ENCODE data around the gene UCK1. TPM values are rescaled to one million over a fixed set of nuclear protein-coding genes. Genes with fewer than 3 reads are reported as not detected.

The UCK1 gene
- total and polyA plus RNA-seq, 2 of the 4 experiments (the other 2 are of a cell fraction), result 17.9 to 21.4 TPM

DNA sequence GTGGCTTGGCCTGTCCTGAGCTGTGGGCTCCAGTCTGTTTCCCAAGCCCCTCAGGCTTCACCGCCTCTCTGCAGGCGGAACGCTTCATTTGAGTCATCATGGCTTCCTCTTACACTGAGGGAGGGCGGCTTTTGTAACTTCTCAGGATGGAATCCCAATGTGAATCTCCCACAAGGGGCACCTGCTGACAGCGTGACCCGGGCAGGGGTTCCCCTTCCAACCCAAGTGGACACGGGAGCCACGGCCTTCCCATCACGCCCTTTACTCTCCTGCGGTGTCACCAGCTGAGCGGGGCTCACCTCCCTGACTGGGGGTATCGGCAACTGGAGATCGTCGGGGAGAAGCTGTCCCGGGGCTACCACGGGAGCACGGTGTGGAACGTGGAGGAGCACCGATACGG, 12.5 kb downstream of the UCK1 start:
- Histone ChIP-seq H2AK5ac (ENCODE audit: low read depth, low read length) (no peak overlapping the region), H2BK20ac (ENCODE audit: low read depth, low read length) (no peak overlapping the region), H3K27ac (ENCODE audit: insufficient read depth, low read length) (no peak overlapping the region), H3K27me3 (ENCODE audit: control insufficient read depth, insufficient read depth, low read length) (no peaks in the 10 kb centered on the region), H3K9me3 (ENCODE audit: control insufficient read depth, insufficient read depth, low read length) (no peaks in the 10 kb centered on the region), H4K20me1 (ENCODE audit: insufficient read depth, low read length) (no peaks in the 10 kb centered on the region), H3K9ac (ENCODE audit: low read depth, low read length) (no peak overlapping the region), H3K18ac (ENCODE audit: low read depth, low read length) (no peak overlapping the region), H3K9me1 (ENCODE audit: insufficient read depth, low read length) (no peaks in the 10 kb centered on the region), H4K5ac (ENCODE audit: low read depth, low read length) (no peak overlapping the region), H2BK15ac (ENCODE audit: low read depth, low read length) (no peak overlapping the region), H3K23ac (ENCODE audit: low read depth, low read length) (no peak overlapping the region), H2BK5ac (ENCODE audit: low read depth, low read length, poor library complexity, severe bottlenecking) (no peak overlapping the region), H3K36me3 (ENCODE audit: control insufficient read depth, insufficient read depth, low read length) (peaks cover 81% of the 10 kb centered on the region), H3K4me2 (ENCODE audit: low read depth, low read length) (no peak overlapping the region), H3K4me1 (ENCODE audit: control insufficient read depth, insufficient read depth, low read length) (no peaks in the 10 kb centered on the region), H3K14ac (replicated peaks; ENCODE audit: low read depth, low read length) (no peak overlapping the region), H2AFZ (replicated peaks; ENCODE audit: low read length, poor library complexity) (no peak overlapping the region), H2BK120ac (ENCODE audit: low read depth, low read length) (no peak overlapping the region), H3K56ac (ENCODE audit: extremely low read depth, insufficient read depth, low read length) (no peak overlapping the region), H3K79me1 (ENCODE audit: low read depth in 1 of 2, low read length in 2 of 2) (no peaks in the 10 kb centered on the region), H3K4ac (ENCODE audit: low read depth, low read length) (no peak overlapping the region), H4K91ac (ENCODE audit: insufficient read depth, low read depth, low read length) (no peak overlapping the region), H4K8ac (ENCODE audit: low read depth in 2 of 2, low read length in 2 of 2) (no peak overlapping the region), H2AK9ac (replicated peaks; ENCODE audit: low read depth, low read length, poor library complexity) (no peak overlapping the region), H3K4me3 (ENCODE audit: insufficient read depth, low read depth, low read length) (no peak overlapping the region)
- in situ Hi-C loops (cut with MboI; ENCODE audit: low sequenced_read_pairs) (no loop called here), dilution Hi-C loops (cut with HindIII; ENCODE audit: low sequenced_read_pairs, unreplicated experiment) (no loop called here), intact Hi-C loops (cut with micrococcal nuclease) (no loop called here)
- TF ChIP-seq, protein P1, sequence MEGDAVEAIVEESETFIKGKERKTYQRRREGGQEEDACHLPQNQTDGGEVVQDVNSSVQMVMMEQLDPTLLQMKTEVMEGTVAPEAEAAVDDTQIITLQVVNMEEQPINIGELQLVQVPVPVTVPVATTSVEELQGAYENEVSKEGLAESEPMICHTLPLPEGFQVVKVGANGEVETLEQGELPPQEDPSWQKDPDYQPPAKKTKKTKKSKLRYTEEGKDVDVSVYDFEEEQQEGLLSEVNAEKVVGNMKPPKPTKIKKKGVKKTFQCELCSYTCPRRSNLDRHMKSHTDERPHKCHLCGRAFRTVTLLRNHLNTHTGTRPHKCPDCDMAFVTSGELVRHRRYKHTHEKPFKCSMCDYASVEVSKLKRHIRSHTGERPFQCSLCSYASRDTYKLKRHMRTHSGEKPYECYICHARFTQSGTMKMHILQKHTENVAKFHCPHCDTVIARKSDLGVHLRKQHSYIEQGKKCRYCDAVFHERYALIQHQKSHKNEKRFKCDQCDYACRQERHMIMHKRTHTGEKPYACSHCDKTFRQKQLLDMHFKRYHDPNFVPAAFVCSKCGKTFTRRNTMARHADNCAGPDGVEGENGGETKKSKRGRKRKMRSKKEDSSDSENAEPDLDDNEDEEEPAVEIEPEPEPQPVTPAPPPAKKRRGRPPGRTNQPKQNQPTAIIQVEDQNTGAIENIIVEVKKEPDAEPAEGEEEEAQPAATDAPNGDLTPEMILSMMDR (conservative IDR thresholded peaks at IDR 0.05; ENCODE audit: low read depth, low read length), result no peak
- TF ChIP-seq RFX5 (IDR thresholded peaks at IDR 0.05; ENCODE audit: low read depth, low read length), result no peak
- TF ChIP-seq CHD1 (IDR thresholded peaks at IDR 0.05; ENCODE audit: low read depth, low read length), result no peak
- no peak for TF ChIP-seq FOS (IDR thresholded peaks at IDR 0.05; ENCODE audit: low read depth, low read length)
- TF ChIP-seq POLR2A (IDR thresholded peaks at IDR 0.05; ENCODE audit: low read depth, low read length), result no peak
- no peak for TF ChIP-seq MXI1 (IDR thresholded peaks at IDR 0.05; ENCODE audit: borderline replicate concordance, low read depth, low read length)
- TF ChIP-seq MAZ (IDR thresholded peaks at IDR 0.05; ENCODE audit: borderline replicate concordance, low read depth, low read length), result no peak
- no peak for TF ChIP-seq SMC3 (IDR thresholded peaks at IDR 0.05; ENCODE audit: low read depth, low read length)
- no peak for TF ChIP-seq RCOR1 (IDR thresholded peaks at IDR 0.05; ENCODE audit: insufficient replicate concordance, low read length)
- TF ChIP-seq BHLHE40 (IDR thresholded peaks at IDR 0.05; ENCODE audit: low read depth, low read length), result no peak
- TF ChIP-seq, protein P2, sequence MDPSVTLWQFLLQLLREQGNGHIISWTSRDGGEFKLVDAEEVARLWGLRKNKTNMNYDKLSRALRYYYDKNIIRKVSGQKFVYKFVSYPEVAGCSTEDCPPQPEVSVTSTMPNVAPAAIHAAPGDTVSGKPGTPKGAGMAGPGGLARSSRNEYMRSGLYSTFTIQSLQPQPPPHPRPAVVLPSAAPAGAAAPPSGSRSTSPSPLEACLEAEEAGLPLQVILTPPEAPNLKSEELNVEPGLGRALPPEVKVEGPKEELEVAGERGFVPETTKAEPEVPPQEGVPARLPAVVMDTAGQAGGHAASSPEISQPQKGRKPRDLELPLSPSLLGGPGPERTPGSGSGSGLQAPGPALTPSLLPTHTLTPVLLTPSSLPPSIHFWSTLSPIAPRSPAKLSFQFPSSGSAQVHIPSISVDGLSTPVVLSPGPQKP (IDR thresholded peaks at IDR 0.05; ENCODE audit: borderline replicate concordance, low read depth, low read length), result no peak
- TF ChIP-seq MAFK (IDR thresholded peaks at IDR 0.05; ENCODE audit: low read depth, low read length), result no peak
- no peak for TF ChIP-seq CEBPB (IDR thresholded peaks at IDR 0.05; ENCODE audit: low read depth, low read length)
- no peak for TF ChIP-seq RAD21 (IDR thresholded peaks at IDR 0.05; ENCODE audit: low read length)
- TF ChIP-seq, protein P3, sequence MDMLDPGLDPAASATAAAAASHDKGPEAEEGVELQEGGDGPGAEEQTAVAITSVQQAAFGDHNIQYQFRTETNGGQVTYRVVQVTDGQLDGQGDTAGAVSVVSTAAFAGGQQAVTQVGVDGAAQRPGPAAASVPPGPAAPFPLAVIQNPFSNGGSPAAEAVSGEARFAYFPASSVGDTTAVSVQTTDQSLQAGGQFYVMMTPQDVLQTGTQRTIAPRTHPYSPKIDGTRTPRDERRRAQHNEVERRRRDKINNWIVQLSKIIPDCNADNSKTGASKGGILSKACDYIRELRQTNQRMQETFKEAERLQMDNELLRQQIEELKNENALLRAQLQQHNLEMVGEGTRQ (IDR thresholded peaks at IDR 0.05; ENCODE audit: low read depth, low read length), result no peak
- TF ChIP-seq NFE2L2 (IDR thresholded peaks at IDR 0.05; ENCODE audit: low read depth, low read length), result no peak
- 95% methylated on average over 15 of the region's 20 CpGs; no CpG with 5 or more reads in 1 of the 2 experiments for WGBS, 2 experiments (ENCODE audit: extremely low coverage in 2 of 2, insufficient read length in 1 of 2)
- POLR2A ChIA-PET (ENCODE audit: unreplicated experiment), result no interaction called here
- BruUV-seq (replicated peaks), result no TSS peak
- ATAC-seq (ENCODE audit: low read depth) (no peak), DNase-seq (no peak)
- CTCF ChIA-PET, result no interaction called here
